Measurements from ENCODE around the gene CHMP6.

- TF ChIP-seq POLR2A (IDR thresholded peaks at IDR 0.05) (no peak), CTCF (IDR thresholded peaks at IDR 0.05) (no peak)
Observed at GRCh38 chr17:80995131-80995530, 3.5 kb downstream of the CHMP6 start.
